ENCODE measurements around the gene EPHA2.
"Not testable (repeated sequence)": the region's sequence is repeated elsewhere in the genome, so short reads cannot be mapped to it uniquely, and the experiment has no call there.

Gene EPHA2

DNA sequence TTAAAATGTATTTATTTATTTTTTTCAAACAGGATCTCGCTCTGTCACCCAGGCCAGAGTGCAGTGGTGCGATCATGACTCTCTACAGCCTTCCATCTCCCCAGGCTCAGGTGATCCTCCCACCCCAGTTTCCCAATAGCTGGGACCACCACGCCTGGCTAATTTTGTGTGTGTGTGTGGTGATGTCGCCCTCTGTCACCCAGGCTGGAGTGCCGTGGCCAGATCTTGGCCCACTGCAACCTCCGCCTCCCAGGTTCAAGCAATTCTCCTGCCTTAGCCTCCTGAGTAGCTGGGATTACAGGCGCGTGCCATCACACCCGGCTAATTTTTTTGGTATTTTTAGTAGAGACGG is 12.3 kb upstream of the EPHA2 start:
- DNase-seq (ENCODE audit: low spot score), result not testable (repeated sequence)

DNA sequence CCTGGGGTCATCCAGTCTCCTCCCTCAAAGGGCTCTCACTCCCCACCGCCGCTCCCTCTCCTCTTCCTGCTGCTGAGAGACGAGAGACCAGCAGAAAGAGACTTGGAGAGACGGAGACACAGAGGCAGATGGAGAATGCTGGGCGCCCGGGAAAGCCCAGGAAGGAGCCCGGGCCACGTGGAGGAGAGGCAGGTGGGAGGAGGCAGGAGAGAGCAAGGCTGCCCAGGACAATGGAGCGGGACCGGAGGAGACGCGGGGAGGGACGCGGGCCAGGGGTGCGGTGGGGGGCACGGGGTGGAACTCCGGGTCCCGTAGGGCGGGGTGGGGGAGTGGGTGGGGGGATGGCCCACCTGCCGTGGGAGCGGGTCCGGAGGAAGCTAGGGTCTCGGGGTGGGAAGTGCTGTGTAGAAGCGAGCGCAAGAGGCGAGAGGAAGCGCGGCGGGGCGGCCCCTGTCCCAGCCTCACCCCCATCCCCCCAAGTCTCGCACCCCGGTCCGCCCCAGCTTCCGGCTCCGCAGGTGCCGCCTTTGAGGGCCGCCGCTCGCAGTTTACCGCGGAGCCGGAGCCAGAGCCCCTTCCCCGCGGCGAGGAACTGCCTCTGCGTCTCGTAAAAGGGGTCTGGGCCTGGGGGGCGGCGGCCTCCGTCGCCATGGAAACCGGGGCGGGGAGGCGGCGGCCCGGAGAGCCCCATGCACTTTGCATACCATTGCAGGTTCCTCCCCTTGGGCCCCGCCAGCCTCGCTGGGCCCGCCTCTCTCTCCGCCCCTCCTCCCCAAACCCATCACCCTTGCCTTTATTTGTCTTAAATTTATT is 11.7 kb upstream of the EPHA2 start:
- peak; percentile 43 for DNase-seq (ENCODE audit: low spot score)

DNA sequence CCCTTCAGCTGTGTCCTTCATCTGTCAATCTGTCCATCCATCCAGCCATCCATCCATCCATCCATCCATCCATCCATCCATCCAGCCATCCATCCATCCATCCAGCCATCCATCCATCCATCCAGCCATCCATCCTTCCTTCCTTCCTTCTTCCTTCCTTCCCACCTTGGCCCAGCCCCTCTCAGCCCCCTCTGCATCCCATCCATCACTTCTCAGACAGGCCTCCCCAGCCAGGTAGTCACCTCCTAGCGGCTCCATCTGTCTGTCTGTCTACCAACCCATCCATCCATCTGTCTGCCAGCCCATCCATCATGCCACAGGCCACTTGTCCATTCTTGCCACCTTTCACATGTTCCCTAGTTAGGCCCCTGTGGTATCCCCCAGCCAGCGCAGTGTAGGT is 10.2 kb upstream of the EPHA2 start:
- no peak for DNase-seq (ENCODE audit: low spot score)

DNA sequence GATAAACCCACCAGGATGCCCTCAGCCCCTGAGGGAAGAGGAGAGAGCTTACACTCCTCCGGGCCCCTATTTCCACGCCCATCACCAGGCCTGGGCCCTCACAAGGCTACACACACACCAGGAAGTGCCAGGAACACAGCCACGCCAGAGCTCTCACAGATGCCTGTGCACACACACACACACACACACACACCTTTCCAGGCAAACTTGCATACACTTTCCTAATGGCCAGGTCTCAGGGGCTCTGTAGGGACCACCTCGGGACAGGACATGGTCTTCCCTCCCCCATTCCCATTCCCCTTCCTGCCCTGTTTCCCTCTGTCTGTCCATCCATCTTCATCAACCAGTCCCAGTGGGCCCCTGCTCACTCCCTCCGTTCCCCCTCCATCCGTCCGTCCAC is 9.7 kb upstream of the EPHA2 start:
- no peak for DNase-seq (ENCODE audit: low spot score)

DNA sequence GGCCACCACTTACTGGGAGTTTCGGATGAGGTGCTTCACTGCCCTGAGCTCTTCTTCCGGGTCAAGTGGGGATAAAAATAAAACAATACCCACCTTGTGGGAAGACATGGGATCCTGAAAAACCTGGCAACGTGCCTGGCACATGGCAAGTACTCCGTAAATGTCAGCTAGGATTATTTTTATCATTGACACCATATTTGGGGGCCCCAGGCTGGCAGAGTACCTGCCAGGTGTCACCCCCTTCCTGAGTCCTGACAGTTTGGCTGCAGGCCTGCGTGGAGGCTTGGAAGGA is 9.2 kb upstream of the EPHA2 start:
- no peak for DNase-seq (ENCODE audit: low spot score)

DNA sequence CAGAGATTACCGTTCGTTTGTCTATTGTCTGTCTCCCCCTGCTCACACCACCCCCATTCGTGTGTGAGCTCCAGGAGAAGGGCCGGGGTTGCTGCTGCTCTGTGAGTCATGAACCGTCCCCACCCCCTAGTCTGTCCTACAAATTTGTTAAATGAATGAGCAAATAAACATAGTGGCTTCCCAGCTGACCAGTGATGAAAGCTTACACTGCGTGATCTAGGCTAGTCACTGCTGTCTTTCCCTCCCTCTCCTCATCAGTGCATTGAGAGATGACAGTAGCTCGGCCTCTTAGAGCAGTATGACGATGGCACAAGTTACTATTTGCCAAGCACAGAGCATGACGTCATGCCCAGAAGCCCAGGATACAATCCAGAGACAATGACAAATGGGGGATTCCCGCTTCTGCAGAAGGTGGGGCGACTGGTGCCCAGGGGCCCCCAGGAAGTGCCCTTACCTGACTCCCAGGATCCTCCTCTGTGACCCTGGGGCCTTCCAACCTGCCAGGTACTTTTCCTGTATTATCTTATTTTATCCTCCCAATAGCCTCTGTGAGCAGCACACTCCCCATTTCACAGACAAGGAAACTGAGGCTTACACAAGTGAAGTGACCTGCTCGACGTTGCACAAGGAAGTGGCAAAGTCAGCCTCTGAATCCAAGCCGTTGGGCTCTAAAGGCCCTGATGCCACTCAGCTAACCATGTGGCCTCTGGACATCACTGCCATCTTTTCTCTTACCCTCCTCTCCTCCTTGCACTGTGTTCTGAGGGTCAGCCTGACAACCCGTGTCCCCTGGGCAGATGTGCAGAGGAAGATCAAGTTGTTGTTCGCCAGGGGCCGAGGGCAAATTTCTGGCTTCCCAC is 8.6 kb upstream of the EPHA2 start:
- DNase-seq (ENCODE audit: low spot score), result no peak

DNA sequence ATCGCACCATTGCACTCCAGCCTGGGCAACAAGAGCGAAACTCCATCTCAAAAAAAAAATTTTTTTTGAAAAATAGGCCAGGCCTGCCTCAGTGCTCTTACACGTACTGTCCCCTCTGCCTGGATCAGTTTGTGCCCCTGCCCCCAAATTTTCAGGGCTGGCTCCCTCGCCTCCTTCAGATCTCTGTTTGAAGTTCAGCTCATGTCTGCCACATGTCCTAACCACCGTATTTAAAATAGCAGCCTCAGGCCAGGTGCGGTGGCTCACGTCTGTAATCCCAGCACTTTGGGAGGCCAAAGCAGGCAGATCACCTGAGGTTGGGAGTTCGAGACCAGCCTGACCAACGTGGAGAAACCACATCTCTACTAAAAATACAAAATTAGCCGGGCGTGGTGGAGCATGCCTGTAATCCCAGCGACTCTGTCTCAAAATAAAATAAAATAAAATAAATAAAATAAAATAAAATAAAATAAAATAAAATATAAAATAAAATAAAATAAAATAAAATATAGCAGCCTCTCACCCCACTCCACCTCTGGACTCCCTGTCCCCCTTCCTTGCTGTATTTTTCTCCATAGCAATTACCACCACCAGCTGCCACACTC is 7.8 kb upstream of the EPHA2 start:
- DNase-seq (ENCODE audit: low spot score), result not testable (repeated sequence)

DNA sequence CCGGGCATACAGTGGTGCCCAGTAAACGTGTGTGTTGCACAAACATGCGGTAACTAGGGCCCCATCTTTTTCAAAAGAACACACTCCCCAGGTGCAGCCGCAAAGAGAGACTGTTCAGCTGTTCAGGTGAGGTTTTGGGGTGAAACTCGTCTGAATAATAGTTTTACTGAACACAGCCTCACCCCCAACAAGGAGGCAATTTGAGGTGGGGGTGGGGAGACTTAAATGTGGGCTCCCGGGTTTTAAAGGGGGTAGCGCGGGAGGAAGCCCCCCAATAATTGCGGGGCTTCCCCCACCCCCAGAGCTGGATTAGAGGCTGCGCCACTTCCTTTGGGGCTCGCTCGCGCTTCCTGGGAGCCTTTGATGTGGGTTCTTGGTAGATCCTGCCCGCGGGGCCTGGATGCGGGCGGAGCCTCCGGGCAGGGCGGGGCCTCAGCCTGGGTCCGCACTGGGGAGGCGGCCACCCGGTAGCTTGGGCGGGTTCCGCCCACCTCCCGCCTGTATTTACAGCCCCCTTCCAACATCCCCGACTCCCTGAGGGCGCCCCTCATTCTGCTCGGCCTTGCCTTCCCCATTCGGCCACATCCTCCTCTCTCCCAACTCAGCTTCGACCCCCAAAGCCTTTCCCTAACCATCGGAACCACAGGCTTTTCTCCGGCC is 6.4 kb upstream of the EPHA2 start:
- DNase-seq (ENCODE audit: low spot score), result no peak

DNA sequence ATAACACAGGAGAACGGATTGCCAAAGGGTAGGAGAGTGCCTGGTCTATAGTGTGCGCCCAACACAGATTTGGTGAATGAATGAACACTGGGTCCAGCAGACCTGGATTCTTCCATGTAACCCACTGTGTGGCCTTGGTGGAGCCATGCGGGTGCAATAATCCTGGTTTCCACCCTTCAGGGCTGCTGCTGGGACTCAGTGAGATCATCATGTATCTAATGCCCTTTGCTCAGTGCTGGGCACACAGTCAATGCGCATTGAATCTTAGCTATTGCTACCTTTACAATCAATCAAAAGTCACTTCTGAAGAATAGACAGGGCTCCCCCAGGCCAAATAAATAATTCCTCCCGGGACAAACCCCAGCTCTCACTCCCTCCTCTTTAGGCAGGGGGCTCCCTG is 5.8 kb upstream of the EPHA2 start:
- DNase-seq (ENCODE audit: low spot score), result no peak

DNA sequence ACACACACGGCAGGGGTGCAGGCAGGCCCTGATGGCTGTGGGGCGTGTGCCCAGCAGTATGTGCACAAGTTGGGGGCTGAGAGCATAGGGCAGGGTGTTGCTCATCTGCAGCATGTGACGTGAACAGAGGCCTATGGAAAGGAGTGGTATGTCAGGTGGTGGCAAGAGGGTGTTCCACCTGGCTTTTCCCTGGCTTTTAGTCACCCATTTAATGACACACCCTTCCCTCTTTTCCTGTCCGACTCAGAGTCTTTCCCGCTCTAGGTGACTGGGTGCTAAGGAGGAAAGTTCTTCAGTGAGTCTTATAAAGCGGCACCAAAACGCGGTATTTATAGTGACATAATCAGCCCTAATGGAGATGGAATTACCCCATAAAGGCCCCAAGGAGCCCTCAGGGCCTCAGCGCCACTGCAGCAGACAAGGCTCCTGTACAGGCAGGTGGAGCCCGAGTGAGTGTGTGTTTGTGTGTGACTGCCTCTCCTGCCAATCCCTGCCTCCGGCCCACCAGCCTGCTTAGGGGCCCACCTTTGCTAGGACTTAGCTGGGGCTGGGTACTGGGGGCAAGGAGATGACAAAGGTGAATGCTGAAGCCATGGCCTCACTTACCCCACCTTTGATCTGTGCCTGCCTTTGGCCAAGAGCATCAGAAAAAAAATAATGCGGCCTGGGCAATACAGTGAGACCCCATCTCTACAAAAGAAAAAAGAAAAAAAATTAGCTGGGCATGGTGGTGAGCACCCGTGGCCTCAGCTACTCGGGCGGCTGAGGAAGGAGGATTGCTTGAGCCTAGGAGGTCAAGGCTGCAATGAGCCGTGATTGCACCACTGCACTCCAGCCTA is 3.3 kb upstream of the EPHA2 start:
- no peak for DNase-seq (ENCODE audit: low spot score)

DNA sequence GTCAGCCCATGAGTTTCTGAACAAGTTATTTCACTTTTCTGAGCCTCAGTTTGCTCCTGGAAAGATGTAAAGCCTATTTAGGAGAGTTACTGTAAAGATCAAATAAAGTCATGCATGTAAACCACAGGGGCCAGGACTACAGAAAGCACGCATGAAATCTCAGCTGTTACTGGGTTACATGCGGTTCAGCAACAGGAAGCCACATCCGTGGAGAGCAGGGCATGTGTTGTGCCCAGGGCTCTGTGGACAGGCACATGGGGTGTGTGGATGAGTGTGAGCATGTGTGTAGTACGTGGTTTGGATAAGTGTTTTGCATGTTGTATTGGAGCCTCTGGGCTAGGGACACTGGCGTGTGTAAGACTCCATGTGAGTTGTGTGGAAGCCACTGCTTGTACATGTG is 2.2 kb upstream of the EPHA2 start:
- DNase-seq (ENCODE audit: low spot score), result no peak

DNA sequence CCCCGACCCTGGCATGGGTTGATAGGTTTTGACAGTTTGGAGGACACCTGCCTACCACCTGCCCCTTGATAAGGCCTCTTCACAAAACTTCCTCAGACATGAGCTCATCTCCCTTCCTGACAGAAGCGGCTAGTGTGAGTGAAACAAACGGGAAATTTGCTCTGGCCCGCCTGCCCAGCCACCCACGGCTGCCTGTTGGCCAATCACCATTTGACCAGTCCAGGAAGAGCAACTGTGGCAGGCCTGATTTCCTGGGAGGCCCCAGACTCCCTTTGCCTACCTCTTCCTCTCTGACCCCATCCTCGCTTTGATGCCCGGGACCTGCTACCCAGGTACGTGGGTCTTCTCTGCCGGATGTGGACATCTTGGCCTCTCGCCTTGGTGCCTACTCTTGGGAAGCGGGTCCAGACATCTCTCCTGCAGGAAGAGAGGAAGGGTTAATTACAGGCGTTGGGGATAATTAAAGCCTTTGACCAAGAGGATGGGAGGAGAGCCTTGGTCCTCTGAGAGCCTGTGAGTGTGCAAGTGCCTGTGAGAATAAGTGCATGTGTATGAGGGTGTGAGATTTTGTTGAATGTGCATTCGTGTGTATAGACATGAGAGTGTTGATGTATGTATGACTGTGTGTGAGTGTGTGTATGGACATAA is 1.1 kb upstream of the EPHA2 start:
- DNase-seq (ENCODE audit: low spot score), result no peak

DNA sequence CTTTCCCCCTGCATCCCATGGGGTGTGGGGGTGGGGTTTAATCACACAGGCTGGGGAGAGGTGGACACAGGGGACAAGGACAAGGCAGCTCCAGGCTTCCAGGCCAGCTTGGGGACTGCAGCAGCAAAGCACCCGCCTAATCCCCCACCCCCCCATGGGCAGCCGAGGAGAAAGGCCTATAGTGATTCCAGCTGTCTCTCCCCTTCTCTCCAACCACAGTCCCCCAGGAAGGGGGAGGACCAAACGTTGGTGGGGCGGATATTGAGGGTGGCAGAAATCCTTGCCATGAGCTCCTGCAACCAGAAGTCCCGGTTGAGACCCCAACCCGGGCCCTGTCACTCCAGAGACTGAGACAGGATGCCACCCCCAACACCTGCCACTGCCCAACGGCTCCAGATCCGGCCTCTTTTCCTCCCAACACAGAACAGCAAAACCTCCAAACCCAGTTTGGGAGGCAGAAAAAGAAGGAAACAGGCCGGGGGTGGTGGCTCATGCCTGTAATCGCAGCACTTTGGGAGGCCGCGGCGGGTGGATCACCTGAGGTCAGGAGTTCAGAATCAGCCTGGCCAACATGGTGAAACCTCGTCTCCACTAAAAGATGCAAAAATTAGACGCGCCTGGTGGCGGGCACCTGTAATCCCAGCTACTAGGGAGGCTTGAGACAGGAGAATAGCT is 1.7 kb downstream of the EPHA2 start:
- DNase-seq (ENCODE audit: low spot score), result no peak

DNA sequence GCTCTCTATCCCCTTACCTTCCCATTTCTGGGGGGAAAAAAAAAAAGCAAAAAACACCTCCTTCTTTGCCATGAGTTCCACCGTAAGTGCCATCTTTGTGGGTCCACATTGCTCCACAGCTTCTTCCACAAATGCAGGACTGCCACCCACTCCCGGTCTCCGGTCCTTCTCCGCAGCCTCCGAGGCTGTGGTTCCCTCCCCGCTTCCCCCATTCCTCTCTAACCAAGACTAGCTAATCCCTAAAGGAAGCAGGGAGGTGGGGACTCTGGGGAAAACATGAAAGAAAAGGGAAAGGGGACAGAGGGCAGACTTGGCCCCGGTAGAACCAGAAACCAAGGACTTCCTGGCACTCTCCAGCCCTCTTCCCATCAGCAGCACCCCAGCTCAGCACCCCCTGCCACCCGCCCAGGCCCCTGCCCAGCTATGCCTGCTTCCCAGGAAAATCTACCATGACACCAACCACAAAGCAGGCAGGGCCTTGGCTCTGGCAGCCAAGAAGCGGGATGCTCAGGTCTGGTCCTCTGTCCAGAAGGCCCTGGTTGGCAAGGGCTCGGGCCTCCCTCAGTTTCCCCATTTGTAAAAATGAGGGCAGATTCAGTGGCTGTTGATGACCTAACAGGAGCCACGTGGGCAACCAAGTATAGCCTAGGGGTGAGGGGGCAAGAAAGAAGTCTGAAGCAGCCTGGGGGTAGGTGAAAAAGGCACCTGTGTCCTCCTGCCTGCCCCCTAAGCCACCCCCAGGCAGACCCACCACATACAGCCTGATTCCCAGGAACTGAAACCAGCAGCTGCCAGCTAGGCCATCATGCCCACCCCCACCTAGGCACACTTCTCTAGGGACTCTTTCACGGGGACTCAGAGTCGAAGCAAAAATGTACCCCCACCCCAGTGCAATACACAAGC is 2.5 kb downstream of the EPHA2 start:
- DNase-seq (ENCODE audit: low spot score), result no peak

DNA sequence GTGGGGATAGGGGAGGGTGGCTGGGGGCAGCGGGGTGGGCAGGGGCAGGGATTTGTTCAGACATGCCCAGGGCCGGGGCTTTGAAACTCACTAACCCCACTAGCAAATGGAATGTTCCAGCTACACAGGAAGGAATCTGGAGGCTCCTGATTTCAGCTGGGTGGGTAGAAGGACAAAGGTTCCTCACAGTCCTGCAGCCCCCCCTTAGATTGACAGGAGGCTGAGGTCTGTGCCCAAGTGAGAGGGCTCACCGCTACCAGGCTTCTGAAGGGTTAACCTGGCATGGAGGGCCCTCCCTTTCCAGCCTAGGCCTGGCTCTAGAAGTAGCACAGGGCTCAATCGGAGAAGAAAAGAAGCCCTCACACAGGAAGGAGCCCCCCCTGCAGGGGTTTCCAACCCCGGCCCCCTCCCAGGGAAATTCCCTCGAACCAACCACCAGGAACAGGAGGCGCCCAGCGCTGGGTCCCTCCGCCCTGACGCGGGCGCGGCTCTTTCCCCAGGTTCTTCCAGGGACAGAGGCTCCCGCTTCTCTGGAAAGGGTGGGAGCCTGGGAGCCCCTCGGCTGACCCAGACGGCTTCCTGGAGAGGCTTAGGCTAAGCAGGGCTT is 3.3 kb downstream of the EPHA2 start:
- no peak for DNase-seq (ENCODE audit: low spot score)

DNA sequence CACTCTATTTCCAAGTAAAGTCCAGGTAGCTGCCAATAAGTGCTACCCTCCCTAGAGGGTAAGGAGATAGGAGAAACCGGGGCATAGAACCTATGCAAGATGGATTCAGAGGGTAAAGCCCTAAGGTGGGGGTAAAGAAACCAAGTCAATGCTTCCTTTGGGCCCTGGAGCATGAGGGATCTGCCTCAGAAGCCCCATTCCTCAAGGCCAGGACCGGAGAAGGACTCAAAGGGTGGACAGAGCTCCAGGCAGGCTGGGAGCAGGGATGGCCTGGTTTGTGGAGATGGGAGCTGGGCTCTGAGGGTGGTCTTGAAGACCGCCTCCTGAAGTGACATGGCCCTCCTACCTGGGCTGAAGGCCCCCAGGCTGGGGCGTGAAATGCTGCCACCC is 3.9 kb downstream of the EPHA2 start:
- no peak for DNase-seq (ENCODE audit: low spot score)

DNA sequence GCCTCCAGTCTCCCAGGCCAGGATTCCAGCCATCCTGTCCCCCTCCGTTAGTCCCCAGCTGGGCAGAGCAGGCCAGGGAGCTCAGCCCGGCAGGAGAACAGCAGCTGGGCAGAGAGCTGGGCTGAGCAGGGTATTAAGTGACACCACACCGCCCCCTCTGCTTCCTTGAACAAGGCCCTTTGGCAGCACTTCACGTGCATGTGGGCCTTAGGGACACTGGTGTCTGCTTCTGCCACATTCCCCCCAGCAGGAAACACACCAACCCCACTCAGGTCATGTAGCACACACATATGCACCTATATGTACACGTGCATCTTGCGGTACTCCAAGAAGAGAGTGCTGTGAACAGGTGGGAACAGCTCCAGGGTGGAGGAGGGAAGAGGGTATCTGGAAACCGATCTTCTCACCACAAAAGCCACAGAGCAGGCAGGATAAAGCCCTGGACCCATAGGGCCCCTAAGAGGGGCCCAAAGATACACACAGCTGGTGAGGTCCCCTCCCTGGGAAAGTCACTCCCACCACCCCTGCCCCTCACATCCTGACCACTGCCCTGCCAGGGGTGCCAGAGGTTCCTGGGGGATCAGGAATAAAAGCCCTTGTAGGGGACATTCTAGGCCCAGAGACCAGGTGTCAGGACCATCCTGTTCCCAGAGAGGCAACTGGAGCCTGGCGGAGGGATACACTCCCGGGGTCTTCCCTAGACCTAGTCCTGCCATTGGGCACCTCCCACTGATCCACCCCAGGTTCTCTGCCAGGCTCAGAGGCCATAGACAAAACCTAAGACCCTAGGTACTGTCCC is 4.5 kb downstream of the EPHA2 start:
- peak; percentile 14 for DNase-seq (ENCODE audit: low spot score)

DNA sequence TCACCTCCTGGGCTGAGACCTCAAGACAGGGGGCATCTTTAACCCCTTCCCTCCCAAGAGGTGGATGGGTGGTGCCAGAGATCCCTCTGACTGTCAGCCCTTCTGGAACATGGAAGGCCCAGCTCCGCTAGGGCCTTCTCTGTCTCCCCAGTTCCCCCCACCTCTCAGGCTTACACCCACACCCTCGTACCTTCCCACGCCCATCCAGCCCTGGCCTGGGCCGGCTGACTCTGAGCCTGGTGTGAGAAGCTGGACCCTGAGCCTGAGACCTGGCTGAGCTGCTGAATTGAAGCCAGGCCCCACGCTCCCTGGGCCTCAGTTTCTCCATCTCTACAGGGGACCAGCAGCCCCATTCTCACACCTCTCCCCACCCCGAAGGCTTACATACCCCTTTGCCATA is 5.4 kb downstream of the EPHA2 start:
- DNase-seq (ENCODE audit: low spot score), result no peak

All from SK-N-DZ (cell line).